ENCODE data around the gene EPB41L4A. TPM values are rescaled to one million over a fixed set of nuclear protein-coding genes. Genes with fewer than 3 reads are reported as not detected.

EPB41L4A gene
- total and polyA plus RNA-seq, 2 experiments from 2014 or later = 9.5 to 12.9 TPM

DNA sequence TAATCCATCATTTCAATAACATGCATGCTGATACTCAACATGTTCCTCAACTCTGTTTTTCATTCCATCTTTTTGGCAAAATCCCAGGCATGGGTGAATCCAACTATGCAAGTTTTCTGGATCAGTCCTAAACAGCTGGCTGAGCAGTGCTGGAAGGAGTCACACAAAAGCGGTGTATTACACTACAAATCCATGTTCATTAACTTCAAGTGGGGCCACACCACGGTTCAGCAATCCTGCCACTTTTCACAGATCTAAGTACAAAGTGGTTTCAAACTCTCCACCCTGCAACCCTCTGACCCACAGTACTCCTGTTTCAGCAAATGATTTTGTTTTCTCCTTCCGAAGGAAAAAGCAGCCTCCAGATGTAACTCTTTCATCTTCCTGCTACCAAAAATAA is 222.5 kb downstream of the EPB41L4A start:
- WGBS (ENCODE audit: low lambda C conversion rate, missing lambda C conversion rate) = 88% methylated on average over 3 of the region's 3 CpGs
- H3K4me1 ChIP-seq (ENCODE audit: insufficient read depth) = no peaks in the 10 kb centered on the region
- no peak overlapping the region for H2AFZ ChIP-seq
- no peak overlapping the region for H3K4me2 ChIP-seq
- DNase-seq (ENCODE audit: low spot score) = no peak
- H4K20me1 ChIP-seq (ENCODE audit: insufficient read depth, poor library complexity, severe bottlenecking) = no peaks in the 10 kb centered on the region
- H3K9me3 ChIP-seq (ENCODE audit: low read depth) = no peaks in the 10 kb centered on the region
- H3K9me2 ChIP-seq (replicated peaks; ENCODE audit: insufficient read depth) = no peaks in the 10 kb centered on the region
- no peak overlapping the region for H3K4me3 ChIP-seq
- H3K27me3 ChIP-seq = no peaks in the 10 kb centered on the region
- no peaks in the 10 kb centered on the region for H3K79me2 ChIP-seq
- no peak for TF ChIP-seq EZH2 (IDR thresholded peaks at IDR 0.05; ENCODE audit: borderline replicate concordance)
- no peak for TF ChIP-seq EZH2phosphoT487 (IDR thresholded peaks at IDR 0.05; ENCODE audit: low read depth, severe bottlenecking, unreplicated experiment)
- TF ChIP-seq, protein P1, sequence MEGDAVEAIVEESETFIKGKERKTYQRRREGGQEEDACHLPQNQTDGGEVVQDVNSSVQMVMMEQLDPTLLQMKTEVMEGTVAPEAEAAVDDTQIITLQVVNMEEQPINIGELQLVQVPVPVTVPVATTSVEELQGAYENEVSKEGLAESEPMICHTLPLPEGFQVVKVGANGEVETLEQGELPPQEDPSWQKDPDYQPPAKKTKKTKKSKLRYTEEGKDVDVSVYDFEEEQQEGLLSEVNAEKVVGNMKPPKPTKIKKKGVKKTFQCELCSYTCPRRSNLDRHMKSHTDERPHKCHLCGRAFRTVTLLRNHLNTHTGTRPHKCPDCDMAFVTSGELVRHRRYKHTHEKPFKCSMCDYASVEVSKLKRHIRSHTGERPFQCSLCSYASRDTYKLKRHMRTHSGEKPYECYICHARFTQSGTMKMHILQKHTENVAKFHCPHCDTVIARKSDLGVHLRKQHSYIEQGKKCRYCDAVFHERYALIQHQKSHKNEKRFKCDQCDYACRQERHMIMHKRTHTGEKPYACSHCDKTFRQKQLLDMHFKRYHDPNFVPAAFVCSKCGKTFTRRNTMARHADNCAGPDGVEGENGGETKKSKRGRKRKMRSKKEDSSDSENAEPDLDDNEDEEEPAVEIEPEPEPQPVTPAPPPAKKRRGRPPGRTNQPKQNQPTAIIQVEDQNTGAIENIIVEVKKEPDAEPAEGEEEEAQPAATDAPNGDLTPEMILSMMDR (IDR thresholded peaks at IDR 0.05; ENCODE audit: poor library complexity) = no peak
- no peak overlapping the region for H3K27ac ChIP-seq
- no peaks in the 10 kb centered on the region for H3K36me3 ChIP-seq (replicated peaks; ENCODE audit: insufficient read depth, low read depth)

DNA sequence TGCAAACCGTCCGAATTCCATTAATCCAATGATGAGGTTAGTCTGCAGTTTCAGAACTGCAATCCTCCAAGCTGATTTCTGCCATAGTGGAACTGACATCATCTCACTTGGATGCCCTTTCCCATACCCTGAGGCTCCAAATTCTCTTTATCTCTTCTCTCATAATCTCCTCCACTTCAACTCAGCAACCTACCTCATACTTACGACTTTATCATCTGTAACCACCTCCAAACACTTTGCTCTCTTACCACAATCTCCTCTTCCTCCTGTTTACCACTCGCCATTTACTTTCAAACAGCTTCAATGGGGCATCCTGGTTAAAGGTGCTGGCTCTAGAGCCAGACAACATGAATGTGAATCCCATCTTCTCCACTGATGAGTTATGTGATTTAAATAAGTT is 223.2 kb downstream of the EPB41L4A start:
- Histone ChIP-seq H3K79me2 (no peaks in the 10 kb centered on the region), H3K27ac (no peak overlapping the region), H3K4me1 (ENCODE audit: insufficient read depth) (no peaks in the 10 kb centered on the region), H3K27me3 (no peaks in the 10 kb centered on the region), H3K4me2 (no peak overlapping the region), H3K4me3 (no peak overlapping the region), H2AFZ (no peak overlapping the region), H3K36me3 (replicated peaks; ENCODE audit: insufficient read depth, low read depth) (no peaks in the 10 kb centered on the region), H3K9me3 (ENCODE audit: low read depth) (no peaks in the 10 kb centered on the region), H4K20me1 (ENCODE audit: insufficient read depth, poor library complexity, severe bottlenecking) (no peaks in the 10 kb centered on the region), H3K9me2 (replicated peaks; ENCODE audit: insufficient read depth) (no peaks in the 10 kb centered on the region)
- no peak for DNase-seq (ENCODE audit: low spot score)
- 88% methylated on average over 4 of the region's 4 CpGs for WGBS (ENCODE audit: low lambda C conversion rate, missing lambda C conversion rate)
- TF ChIP-seq EZH2phosphoT487 (IDR thresholded peaks at IDR 0.05; ENCODE audit: low read depth, severe bottlenecking, unreplicated experiment) (no peak), EZH2 (IDR thresholded peaks at IDR 0.05; ENCODE audit: borderline replicate concordance) (no peak)
- TF ChIP-seq, protein P1 (IDR thresholded peaks at IDR 0.05; ENCODE audit: poor library complexity) = no peak

DNA sequence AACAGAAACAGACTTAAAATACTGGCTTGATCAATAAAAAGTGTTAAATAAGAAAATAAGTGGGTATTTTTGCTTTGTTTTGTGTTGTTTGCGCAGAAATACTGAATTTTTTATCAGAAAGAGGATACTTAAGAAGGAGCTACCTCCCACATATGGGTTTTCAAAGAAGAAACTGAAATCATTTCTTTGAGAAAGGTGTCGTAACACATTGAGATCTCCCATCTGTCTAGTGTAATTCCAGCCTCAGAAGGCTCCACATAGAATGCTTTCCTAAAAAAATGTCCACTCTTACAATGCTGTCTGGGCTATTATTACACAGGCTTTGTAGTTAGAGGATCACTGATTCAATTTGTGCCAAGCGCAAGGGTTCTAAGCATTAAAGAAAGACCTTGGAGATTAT is 226.2 kb downstream of the EPB41L4A start:
- Histone ChIP-seq H3K27me3 (no peaks in the 10 kb centered on the region), H3K79me2 (no peaks in the 10 kb centered on the region), H2AFZ (no peak overlapping the region), H3K9me2 (replicated peaks; ENCODE audit: insufficient read depth) (no peaks in the 10 kb centered on the region), H4K20me1 (ENCODE audit: insufficient read depth, poor library complexity, severe bottlenecking) (no peaks in the 10 kb centered on the region), H3K4me2 (no peak overlapping the region), H3K36me3 (replicated peaks; ENCODE audit: insufficient read depth, low read depth) (no peaks in the 10 kb centered on the region), H3K27ac (no peak overlapping the region), H3K4me1 (ENCODE audit: insufficient read depth) (no peaks in the 10 kb centered on the region), H3K9me3 (ENCODE audit: low read depth) (no peaks in the 10 kb centered on the region), H3K4me3 (no peak overlapping the region)
- no peak for TF ChIP-seq EZH2 (IDR thresholded peaks at IDR 0.05; ENCODE audit: borderline replicate concordance)
- TF ChIP-seq, protein P1 (IDR thresholded peaks at IDR 0.05; ENCODE audit: poor library complexity) = no peak
- no peak for TF ChIP-seq EZH2phosphoT487 (IDR thresholded peaks at IDR 0.05; ENCODE audit: low read depth, severe bottlenecking, unreplicated experiment)
- DNase-seq (ENCODE audit: low spot score) = no peak
- 97% methylated on average over 3 of the region's 3 CpGs for WGBS (ENCODE audit: low lambda C conversion rate, missing lambda C conversion rate)

DNA sequence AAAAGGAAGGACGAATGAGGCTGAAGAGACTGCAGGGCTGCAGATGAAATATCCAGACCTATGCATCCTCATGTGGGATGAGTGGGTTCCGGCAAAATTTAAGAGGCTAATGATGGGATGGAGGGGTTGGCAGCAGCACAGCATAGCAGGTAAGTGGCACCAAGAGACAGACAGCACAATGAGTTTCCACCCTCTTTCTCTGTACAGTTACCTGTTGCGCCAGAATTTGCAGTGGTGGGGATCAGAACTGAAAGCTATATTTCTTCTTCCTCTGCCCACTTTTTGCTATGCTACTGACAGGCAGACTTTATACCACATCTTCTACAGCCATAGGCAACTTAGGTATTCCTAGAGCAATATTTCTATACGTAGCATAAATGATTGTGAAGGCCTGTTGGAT is 227.0 kb downstream of the EPB41L4A start:
- TF ChIP-seq EZH2phosphoT487 (IDR thresholded peaks at IDR 0.05; ENCODE audit: low read depth, severe bottlenecking, unreplicated experiment) (no peak), EZH2 (IDR thresholded peaks at IDR 0.05; ENCODE audit: borderline replicate concordance) (no peak)
- TF ChIP-seq, protein P1 (IDR thresholded peaks at IDR 0.05; ENCODE audit: poor library complexity) = no peak
- Histone ChIP-seq H2AFZ (no peak overlapping the region), H3K27me3 (no peaks in the 10 kb centered on the region), H3K9me3 (ENCODE audit: low read depth) (no peaks in the 10 kb centered on the region), H3K9me2 (replicated peaks; ENCODE audit: insufficient read depth) (no peaks in the 10 kb centered on the region), H3K4me2 (no peak overlapping the region), H3K4me3 (no peak overlapping the region), H3K27ac (no peak overlapping the region), H3K79me2 (no peaks in the 10 kb centered on the region), H3K36me3 (replicated peaks; ENCODE audit: insufficient read depth, low read depth) (no peaks in the 10 kb centered on the region), H4K20me1 (ENCODE audit: insufficient read depth, poor library complexity, severe bottlenecking) (no peaks in the 10 kb centered on the region), H3K4me1 (ENCODE audit: insufficient read depth) (no peaks in the 10 kb centered on the region)
- WGBS (ENCODE audit: low lambda C conversion rate, missing lambda C conversion rate) = 94% methylated on average over 4 of the region's 4 CpGs
- no peak for DNase-seq (ENCODE audit: low spot score)
